ENCODE data around the gene GNB1L. TPM values are rescaled to one million over a fixed set of nuclear protein-coding genes. Genes with fewer than 3 reads are reported as not detected.
"Not testable (repeated sequence)": the region's sequence is repeated elsewhere in the genome, so short reads cannot be mapped to it uniquely, and the experiment has no call there.

The GNB1L gene
- total RNA-seq, 4 donors from 2014 or later = 0.59 to 12.2 (median 3.1) TPM

- Histone ChIP-seq H3K36me3 (no peaks in the 10 kb centered on the region), H3K9me3 (no peaks in the 10 kb centered on the region)
- intact Hi-C loops (cut with DNase I; ENCODE audit: low total_unique reads) = no loop called here
These were observed 14.6 kb downstream of the GNB1L start for GRCh38 chr22:19840059-19840458.

GRCh38 chr22:19837915-19838314, 16.8 kb downstream of the GNB1L start:
- Histone ChIP-seq H3K27ac (no peak overlapping the region), H3K27me3 (no peaks in the 10 kb centered on the region), H3K4me3 (no peak overlapping the region), H3K4me1 (no peaks in the 10 kb centered on the region), H3K9me3 (no peaks in the 10 kb centered on the region), H3K36me3 (no peaks in the 10 kb centered on the region)
- TF ChIP-seq POLR2A (IDR thresholded peaks at IDR 0.05) = no peak
- no peak for TF ChIP-seq CTCF (IDR thresholded peaks at IDR 0.05)
- intact Hi-C loops (cut with DNase I; ENCODE audit: low total_unique reads) = no loop called here
- no peak for DNase-seq

More at GRCh38 chr22:19840059-19840458, 14.6 kb downstream of the GNB1L start:
- DNase-seq = no peak
- Histone ChIP-seq H3K4me3 (no peak overlapping the region), H3K27me3 (no peaks in the 10 kb centered on the region), H3K27ac (no peak overlapping the region), H3K4me1 (no peaks in the 10 kb centered on the region)
- TF ChIP-seq POLR2A (IDR thresholded peaks at IDR 0.05) = no peak
- TF ChIP-seq CTCF (IDR thresholded peaks at IDR 0.05) = no peak

DNA sequence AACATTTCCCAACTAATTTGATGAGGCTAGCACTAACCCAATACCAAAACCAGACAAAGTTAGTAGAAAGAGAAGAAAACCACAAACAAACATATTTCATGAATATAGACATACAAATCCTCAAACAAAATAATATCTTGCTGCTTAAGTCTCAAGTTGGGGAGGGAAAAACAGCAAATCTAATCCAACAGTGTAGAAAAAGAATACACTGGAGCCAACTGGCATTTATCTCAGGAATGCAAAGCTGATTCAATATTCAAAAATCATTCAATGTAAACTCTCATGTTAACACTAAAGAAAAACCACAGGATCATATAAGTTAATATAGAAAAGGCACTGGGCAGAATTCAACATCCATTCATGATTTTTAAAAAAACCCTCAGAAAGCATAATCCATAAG, 18.2 kb downstream of the GNB1L start:
- no peak for DNase-seq
- intact Hi-C loops (cut with DNase I; ENCODE audit: low total_unique reads) = no loop called here
- TF ChIP-seq CTCF (IDR thresholded peaks at IDR 0.05) (no peak), POLR2A (IDR thresholded peaks at IDR 0.05) (no peak)

DNA sequence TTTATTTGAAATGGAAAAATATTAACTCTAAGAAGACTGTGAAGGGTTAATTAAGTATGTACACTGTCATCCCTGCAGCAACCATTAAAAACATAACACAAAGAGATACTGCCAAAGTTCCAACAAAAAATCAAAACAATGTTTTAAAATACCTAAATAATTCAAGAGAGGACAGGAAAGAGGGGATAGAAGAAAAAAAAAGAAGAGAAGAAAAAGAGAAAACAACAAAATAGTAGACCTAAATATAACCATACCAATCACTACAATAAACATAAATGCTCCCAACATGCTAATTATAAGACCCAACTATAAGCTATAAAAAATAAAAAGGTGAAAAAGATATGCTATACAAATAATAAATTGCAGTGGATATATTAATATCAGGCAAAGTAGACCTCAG, 20.1 kb downstream of the GNB1L start:
- TF ChIP-seq POLR2A (IDR thresholded peaks at IDR 0.05) (no peak), CTCF (IDR thresholded peaks at IDR 0.05) (no peak)
- Histone ChIP-seq H3K4me1 (no peaks in the 10 kb centered on the region), H3K27ac (no peak overlapping the region), H3K9me3 (no peaks in the 10 kb centered on the region), H3K27me3 (no peaks in the 10 kb centered on the region), H3K4me3 (no peak overlapping the region), H3K36me3 (no peaks in the 10 kb centered on the region)
- intact Hi-C loops (cut with DNase I; ENCODE audit: low total_unique reads) = no loop called here
- no peak for DNase-seq

More for the DNA sequence above, 18.2 kb downstream of the GNB1L start:
- Histone ChIP-seq H3K4me1 (no peaks in the 10 kb centered on the region), H3K9me3 (no peaks in the 10 kb centered on the region), H3K4me3 (no peak overlapping the region), H3K27me3 (no peaks in the 10 kb centered on the region), H3K27ac (no peak overlapping the region), H3K36me3 (no peaks in the 10 kb centered on the region)

DNA sequence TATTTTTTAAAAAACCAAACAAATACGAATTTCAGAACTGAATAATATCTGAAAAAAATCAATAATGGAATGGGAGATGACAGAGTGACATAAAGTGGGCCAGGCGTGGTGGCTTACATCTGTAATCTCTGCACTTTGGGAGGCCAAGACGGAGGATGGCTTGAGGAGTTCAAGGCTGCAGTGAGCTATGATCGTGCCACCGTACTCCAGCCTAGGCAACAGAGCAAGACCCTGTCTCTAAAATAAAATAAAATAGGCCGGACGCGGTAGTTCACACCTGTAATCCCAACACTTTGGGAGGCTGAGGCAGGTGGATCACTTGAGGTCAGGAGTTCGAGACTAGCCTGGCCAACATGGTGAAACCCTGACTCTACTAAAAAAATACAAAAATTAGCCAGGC, 21.3 kb downstream of the GNB1L start:
- H3K4me1 ChIP-seq; DNase-seq; H3K27me3 ChIP-seq; H3K4me3 ChIP-seq; H3K9me3 ChIP-seq; H3K36me3 ChIP-seq; H3K27ac ChIP-seq; intact Hi-C loops (cut with DNase I; ENCODE audit: low total_unique reads): not testable (repeated sequence)

DNA sequence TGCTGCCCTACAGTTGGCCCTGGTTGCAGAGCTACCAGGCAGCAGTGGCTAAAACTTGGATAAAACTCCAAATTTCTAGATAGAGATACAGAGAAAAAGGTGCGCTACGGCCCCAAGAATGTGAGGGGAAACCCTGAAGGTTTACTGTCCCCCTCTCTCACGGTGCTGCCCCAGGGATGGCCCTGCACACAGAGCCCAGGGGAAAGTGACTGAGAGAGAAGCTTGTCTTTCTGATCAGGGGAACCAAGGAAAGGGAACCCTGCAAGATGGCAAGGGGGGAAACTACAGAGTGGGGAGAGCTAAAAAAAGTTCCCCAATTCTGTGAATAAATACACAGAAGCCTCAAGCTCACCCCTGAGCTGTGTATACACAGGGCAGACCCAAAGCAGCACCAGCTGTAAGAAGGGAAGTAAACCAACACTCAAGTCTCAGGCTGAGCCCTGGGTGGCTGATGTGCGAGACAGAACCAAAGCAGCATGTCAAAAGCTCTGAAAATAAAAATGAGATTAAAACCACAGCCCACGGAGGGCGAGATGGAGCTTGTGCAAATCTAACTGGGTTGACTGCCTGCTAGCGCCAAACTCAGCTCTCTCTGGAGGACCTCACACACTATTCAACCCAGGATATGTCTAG, 22.1 kb downstream of the GNB1L start:
- H3K9me3 ChIP-seq = no peaks in the 10 kb centered on the region
- H3K27me3 ChIP-seq = no peaks in the 10 kb centered on the region
- DNase-seq = no peak
- H3K4me1 ChIP-seq = no peaks in the 10 kb centered on the region
- no peaks in the 10 kb centered on the region for H3K36me3 ChIP-seq
- no peak overlapping the region for H3K4me3 ChIP-seq
- intact Hi-C loops (cut with DNase I; ENCODE audit: low total_unique reads) = no loop called here
- TF ChIP-seq CTCF (IDR thresholded peaks at IDR 0.05) (no peak), POLR2A (IDR thresholded peaks at IDR 0.05) (no peak)
- H3K27ac ChIP-seq = no peak overlapping the region

- intact Hi-C loops (cut with DNase I; ENCODE audit: low total_unique reads); H3K27me3 ChIP-seq; H3K4me3 ChIP-seq; DNase-seq; H3K27ac ChIP-seq; H3K4me1 ChIP-seq; H3K9me3 ChIP-seq; H3K36me3 ChIP-seq: not testable (repeated sequence)
These were observed 22.7 kb downstream of the GNB1L start for GRCh38 chr22:19831979-19832378.
